Activated CD4-positive, alpha-beta T cell treated with anti-CD3 and anti-CD28 coated beads for 48 hours (primary cell): ENCODE results near the gene FOXS1.
A peak's percentile ranks its signal among the peaks of the same experiment; 100 is the strongest.

ENCODE experiments used
- DNase-seq: peaks from one replicate; pipeline ENCODE4 v3.0.0-alpha.2; 2020

The FOXS1 gene

DNA sequence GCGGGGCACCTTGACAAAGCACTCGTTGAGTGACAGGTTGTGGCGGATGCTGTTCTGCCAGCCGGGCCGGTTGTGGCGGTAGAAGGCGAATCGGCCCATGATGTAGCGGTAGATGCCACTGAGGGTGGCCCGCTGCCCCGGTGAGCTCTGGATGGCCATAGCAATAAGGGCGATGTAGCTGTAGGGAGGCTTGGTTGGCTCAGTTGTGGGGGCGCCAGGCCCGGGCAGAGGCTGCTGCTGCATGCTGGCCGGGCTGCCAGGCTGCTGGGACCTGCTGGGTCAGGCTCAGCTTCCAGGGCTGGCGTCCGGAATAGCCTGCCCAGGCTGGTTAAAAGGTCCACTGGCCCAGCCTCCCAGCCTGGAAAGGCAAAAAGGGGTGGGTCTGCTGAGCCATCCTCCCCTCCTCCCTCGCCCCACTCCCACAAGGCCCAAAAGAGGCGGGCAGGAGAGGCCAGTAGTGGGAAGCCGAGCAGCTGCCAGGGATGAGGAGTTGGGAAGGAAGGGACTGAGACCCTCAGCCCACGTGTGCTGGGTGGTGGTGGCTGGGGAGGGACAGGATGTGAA, at the start of gene FOXS1:
Gene FOXS1, minus strand, starts transcription at position 305 of the 564 bp plus-strand sequence. Its CDS starts 62 bp downstream, at position 243.
- DNase-seq: no peak

DNA sequence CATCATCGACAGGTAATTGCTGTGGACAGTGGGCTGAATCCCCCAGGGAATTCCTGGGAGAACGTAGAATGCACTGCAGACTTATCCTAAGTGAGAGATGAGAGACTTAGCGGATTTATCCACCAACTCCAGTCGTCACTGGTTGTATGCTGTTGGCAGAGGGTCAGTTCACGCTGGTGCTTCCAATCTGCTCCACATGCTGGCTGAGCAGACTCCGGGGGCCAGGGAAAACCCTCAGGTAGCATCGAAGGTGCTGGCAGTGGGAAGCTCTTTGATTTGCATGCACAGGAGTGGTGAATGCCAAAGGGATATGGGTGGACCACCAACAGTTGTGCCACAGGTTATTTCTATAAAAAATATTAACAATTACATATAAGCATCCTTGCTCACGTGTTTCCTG, 45.2 kb upstream of the FOXS1 start:
- DNase-seq: no peak

DNA sequence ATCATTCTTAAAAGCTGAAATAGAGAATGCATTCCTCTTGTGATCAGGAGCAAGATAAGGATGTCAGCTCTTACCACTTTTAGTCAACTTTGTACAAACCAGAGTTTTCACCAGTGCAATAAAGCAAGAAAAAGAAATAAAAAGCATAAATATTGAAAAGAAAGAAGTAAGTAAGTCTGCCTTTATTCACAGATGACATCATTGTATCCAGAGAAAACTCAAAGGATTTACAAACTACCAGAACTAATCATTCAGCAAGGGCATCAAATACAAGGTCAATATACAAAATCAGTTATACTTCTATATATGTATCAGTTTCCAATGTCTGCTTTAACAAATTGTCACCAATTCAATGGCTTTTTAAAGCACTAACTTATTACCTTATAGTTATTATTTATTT, 38.4 kb upstream of the FOXS1 start:
- no peak for DNase-seq

DNA sequence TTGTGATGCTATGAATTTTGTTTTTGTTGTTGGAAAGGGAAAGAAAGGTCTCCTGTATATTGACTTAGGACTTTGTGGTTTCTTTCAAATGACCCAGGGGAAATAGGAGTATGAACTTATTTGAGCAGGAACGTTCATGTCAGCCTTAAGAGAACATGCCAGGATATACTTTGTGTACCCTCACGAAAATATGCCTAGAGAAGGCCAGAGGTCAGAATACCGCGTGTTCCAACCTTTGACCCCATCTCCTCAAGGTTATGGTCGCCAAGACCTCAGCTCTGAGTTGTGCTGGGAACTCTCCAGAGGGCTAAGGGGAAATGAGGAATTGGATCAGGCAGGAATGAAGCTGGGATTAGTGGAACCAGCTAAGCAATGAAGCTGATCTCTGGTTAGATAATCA, 36.5 kb upstream of the FOXS1 start:
- DNase-seq: no peak

DNA sequence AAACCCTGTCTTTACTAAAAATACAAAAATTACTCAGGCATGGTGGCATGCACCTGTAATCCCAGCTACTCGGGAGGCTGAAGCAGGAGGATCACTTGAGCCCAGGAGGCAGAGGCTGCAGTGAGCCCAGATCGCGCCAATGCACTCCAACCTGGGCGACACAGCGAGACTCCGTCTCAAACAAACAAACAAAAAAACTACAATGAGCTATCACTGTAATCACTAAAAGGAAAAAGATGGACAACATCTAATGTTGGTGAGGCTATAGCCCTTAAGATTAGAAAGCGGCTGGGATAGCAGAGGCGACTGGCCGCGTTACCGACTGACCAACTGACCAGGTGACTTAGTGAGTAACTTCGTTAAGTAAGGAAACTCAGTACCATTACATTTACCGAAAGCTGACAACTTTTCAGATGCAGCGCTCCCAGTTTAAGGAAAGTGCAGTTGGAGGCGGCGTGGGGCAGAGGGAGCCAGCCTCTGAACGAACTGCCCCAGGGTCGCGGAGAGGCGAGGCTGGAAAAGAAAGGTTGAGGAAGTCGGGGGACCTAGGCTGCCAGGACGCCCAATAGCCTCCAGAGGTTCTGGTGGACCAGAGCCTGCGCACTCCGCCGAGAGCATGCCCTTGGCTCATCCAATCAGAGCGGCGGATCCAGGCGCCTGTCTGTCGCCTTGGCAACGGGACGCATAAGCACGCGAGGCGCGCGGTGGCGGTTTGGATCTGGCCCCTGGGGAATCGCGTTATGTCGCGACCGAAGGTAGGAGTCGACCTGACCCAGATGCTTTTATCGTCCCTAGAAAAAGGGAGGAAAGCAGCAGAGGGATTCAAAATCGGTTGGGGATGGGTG, 34.0 kb upstream of the FOXS1 start:
- peak; percentile 90 for DNase-seq

DNA sequence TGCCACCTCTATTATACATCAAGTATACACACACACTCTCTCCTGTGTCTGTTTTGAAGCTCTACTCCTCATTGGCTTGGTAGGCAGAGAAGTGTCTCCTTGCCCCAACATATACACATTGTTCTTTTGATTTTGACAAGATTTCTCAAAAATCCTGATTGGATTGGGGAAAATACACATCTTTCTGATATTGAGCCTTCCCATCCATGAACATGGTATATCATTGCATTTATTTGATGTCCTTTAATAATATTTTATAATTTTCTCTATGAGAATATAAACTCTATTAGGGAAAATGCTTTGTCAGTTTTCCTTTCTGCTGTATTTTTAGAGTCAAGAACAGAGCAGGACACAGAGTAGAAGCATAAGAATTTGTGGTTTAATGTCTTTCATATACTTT, 32.3 kb upstream of the FOXS1 start:
- DNase-seq: no peak

DNA sequence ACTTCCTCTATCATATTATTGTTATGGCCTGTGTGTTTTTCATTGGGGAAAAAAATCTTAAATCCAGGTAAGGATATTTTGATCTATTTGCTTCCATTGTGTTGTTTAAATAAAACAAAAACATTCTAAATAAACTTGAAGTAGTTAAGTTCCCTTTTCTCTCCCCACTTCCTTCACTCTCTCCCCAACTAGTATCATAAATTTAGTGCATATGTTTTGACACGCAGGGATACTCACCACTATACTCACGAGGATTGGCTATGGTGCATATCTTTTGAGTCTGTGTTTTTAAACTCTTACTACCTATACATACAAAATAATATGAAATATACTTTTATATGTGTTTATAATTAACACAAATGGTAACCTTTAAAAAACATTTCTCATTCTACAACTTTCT, 30.3 kb upstream of the FOXS1 start:
- DNase-seq: no peak

DNA sequence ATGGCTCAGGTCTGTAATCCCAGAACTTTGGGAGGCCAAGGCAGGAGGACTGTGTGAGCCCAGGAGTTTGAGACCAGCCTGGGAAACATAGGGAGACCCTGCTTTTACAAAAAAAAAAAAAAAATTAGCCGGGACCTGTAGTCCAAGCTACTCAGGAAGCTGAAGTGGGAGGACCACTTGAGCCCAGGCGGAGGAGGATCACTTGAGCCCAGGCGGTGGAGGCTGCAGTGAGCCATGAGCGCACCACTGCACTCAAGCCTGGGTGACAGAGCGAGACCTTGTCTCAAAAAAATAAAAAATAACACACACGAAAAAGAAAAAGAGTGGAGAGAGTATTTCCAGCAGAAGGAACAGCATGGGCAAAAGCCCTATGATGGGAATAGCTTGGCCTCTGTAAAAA, 27.0 kb upstream of the FOXS1 start:
- DNase-seq: no peak

DNA sequence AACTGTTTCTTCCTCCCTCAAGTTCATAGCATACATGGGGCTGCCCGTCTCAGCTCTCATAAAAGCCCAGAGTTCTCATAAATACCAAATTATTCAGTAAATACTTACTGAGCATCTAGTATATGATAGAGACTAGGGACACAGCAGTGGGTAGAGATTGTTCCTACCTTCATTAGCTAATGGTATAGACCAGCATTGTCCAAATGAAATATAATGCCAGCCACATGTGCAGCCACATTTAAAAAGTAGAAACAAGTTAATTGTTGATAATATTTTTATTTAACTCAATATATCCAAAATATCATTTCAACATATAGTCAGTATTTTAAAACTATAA, 26.2 kb upstream of the FOXS1 start:
- no peak for DNase-seq

DNA sequence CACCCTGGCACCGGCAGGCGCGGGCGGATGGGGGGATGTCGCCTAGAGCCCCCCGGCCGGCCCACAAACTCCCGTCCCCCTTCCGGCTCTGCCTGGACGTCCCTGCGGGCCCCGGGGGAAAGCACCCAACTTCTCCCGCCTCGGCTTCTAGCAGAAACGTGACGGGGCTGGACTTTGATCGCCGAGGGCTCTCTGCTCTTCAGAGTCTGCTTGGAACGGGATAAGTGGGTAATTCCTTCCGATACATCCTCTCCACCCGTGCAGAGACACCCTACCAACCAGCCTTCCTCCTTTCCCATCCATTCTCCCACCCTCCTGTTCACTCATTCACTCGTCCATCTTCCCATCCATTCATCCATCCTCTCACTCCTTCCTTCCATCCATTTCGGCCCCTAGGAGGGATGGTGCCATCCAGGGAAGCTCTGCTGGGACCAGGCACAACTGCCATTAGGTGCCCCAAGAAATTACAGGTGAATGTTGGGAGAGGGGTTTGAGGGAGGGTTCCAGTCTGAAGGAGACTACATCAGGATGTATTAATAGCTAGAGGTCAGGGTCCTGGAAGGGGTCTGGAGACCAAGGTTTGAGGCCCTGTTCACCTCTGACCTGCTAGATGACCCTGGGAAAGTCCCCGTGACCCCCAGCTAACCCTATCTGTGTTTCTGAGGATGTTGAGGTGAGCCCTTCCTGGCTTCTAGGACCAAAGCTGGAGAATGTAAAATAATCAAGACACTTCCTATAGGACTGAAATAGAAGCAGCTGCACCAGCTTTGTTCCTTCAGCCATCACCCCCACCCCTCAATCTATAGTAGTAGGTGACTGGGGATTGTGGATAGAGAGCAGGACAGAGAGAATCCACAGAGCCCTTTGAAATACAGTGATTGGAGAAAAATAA, 25.6 kb upstream of the FOXS1 start:
- DNase-seq: no peak

DNA sequence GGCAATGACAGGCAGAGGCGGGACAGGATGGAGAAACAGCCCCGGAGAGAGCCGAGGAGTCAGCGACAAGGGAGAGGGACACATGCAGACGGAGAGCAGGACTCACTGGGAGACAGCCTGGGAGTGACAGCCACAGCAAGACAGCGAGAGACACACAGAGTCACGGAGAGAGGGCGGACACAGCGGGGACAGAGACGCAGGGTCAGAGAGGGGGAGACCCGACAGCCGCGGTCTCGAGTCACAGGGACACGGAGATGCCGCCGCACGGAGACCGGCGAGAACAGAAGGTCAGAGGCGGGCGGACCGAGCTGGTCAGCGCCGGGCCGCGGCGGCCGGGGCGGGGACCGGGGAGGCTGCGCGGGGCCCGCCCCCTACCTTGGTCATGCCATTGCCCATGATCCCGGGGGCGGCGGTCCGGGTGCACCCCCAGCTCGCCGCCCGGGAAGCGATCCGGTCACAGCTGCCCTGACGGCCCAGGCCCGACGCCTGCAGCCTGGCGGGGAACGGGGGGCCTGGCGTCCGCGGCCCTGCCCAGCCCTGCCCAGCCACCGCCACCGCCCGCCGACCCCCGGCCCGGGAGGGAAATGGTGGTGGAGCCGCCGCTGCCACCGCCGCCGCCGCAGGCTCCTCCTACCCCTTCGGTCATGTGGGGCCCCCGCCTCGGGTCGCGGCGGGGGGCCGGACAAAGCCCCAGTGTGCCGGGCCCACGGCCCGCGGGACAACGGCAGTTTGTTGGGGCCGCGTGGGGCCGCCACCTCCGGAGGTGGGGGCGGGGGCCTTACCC, 24.7 kb upstream of the FOXS1 start, which contains the start of the genes DUSP15 and TTLL9:
Gene DUSP15, minus strand, starts transcription at position 586 of the 784 bp plus-strand sequence. Its CDS starts 190 bp downstream, at position 396.
Gene TTLL9, plus strand, starts transcription at position 693 of the 784 bp plus-strand sequence. CDS start 493 bp downstream, outside the sequence.
- DNase-seq: peak; percentile 14

DNA sequence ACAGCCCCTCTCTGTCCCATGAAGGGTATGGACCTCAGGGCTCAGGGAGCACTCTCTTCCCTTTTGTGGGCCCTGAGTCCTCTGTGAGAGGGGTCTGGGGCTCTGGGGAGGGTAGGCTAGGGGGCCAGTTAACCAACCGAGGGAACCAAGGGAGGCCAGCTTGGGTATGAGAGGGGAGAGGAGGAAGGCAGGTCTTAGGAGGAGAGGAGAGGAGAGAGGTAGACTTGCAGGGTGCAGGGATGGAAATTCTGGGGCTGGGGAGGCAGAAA, 24.2 kb upstream of the FOXS1 start:
- DNase-seq: no peak

DNA sequence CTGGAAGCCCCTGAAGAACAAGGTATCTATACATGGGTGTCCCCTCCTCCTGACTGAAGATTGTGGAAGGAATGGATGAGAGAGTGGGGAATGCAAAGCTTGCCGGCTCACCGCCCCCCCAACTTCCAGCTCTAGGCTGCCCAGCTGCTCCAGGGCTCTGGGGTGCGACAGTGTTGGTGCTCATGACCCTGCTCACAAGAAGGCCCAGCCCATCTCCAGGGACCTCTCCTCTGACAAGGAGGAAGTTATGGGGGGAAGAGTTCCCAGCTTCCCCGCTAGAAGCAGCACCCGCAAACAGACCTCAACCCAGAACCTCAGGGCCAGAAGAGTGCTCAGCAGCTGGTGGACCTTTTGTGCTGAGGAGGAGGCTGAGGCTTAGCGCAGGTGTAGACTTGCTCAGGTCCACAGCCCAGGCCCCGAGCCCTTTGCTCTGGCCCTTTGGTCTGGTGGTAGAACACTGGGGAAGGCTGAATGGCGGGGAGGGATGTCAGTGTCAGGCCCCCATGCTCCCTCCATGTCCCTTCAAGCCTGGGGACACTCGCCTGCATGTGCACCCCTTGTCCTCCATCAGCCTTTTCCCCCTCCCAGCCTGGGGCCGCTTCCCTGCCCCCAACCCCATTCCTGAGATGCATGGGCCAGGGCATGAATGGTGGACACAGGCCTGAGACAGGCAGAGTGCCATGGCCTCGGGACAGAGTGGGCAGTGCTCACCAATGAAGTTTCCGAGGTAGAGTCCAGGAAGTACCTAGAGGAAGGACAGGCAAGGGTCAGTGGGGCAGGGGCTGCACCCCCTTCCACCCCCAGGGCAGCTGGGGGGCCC, 23.7 kb upstream of the FOXS1 start:
- no peak for DNase-seq

DNA sequence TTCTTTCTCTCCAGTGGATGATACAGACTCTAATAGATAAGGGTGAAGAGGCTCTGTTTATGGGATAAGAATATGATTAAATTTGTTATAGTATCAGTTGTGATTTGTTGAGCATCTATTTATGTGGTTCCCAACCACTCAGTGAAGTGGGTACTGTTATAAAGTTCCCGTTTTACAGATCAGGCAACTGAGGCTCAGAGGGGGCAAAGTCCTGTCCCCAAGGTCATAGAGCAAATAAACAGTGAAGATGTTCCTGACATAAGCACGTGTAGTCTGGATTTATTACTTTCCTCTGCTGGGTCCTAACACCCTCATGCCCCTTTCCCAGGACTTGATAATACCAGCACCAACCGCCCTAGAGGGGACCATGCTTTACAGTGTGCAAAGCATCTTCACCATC, 20.8 kb upstream of the FOXS1 start:
- no peak for DNase-seq

DNA sequence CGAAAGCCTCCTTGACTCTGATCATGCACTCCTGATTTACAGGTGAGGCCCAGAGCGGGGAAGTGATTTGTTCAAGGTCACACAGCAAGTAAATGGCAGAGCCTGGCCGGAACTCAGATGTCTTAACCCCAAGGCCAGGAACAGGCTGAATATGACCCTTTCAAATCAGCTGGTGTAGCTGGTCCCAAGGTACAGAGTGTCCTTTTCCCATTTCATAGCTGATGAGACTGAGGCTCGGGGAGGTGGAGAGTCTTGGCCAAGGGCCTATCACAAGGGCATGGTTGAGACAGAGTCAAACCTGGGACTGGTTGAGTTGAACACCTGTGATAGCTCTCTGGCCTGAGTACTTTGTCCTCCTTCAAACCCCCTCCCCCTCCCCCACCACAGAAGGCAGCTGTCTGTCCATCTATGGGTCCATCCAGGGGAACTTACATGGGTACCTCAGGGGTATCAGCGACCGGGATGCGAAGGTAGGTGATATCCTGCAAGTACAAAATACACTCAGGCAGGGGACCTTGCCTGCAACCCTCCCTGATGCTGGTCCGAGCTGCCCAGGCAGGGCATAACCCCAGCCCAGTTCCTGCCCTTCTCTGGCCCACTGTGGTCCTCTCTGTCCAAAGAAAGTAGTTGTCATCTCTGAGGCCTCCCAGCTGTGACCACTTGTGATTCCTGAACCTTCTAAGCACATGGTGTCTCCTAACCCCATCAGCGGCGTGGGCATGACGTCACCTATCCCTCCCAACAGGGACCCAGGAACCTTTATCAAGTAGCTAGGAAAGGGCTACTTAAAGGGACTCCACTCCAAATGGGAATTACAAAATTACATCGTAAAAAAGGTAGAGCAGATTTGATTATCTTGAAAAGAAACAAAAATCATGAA, 19.4 kb upstream of the FOXS1 start:
- no peak for DNase-seq

DNA sequence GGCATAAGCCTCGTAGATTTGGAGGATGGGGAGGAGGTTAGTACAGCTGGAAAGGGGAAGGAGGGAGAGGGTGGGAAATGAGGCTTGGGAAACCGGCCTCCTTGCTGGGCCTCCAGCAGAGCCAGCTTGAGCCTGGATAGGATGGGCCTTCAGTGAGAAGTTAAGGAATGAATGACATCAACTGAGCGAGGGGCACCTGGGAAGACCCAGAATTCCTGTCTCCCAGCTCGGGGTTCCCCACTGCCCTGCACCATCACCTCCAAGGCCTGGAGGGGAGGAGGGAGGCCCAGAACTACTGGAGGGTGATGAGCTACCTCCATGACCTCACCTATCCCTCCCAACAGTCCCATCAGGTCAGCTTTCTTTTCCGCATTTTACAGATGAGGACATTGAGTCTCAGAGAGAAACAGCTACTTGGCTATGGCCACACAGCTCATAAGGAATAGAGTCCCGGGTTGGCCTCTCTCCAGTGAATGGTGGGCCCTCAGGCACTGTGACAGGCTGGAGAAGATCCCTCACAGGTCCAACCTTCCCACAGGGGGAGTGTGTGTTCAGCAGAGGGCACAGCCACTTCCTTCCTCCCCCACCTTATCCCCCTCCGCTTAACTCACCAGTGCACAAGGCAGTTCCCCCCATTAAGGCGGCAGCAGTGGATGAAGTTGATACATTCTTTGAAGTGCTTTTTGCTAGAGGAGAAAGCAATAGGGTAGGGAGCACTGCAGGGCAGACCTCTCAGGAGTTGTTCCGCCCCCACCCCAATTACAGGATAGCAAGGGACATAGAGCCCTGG, 18.1 kb upstream of the FOXS1 start:
- no peak for DNase-seq

DNA sequence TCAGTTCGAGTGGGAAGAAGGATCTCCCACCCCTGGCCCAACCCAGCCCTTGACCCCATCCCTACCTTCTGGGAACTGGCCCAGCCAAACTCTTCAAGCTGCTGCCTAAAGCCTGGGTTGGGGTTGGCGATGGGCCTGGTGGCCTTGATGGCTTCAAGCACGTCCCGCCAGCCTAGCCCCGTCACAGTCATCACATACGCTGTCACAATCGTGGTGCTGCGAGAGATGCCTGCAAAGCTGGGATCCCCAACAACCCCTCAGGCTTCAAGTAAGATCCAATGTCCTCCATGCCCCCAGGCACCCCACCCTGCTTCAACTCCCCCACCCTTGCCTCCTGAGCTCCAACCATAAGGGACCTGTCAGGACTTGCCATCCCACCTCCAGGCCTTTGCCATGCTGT, 17.1 kb upstream of the FOXS1 start:
- DNase-seq: no peak

DNA sequence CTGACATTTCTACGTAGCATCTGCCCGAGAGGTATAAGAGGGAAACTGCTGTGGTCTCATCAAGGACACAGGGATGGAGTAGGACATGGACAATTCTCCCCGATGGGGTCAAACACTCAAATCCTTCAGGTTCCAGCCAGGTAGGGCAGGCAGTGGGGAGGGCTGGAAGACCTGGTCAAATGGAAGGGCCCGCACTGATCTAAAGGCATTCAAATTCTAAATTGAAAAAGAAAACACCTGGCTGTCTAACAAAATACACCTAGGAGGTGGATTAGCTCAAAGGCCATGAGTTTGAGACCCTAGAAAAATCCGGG, 16.7 kb upstream of the FOXS1 start:
- DNase-seq: no peak

DNA sequence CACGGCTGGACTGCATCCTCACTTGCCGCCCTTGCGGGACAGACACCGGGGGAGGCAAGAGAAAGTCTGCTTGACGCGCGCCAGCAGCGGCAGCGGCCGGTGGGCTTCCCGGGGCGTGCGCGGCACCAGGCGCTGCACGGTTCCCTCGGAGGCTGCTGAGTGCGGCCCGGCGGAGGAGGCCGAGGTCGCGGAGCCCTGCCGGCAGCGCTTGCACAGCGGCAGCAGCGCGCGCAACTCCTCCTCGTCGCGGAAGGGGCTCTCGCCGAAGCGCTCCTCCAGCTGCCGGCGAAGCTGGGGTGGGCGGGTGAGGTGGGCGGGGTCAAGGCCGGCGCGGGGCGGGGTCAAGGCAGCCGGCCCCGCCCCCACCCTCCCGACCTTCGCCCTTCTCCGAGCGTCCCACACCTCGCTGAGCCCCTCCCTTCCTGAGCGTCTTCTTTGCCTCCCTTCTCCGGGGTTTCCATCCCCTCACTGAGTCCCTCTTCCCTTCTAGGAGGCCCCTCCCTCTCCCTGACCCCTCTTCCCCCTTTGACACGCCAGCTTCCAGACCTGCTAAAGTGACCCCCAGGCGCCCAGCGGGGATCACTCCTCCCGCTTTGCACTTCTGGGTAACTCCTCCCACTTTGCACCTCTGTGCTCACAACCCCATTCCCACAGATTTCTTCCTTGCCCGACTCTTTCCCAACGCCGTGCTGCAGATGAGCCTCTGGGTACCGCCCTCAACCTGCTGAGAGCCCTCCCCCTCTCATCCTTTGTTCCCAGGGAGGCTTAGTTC, 16.2 kb upstream of the FOXS1 start:
- peak; percentile 75 for DNase-seq

DNA sequence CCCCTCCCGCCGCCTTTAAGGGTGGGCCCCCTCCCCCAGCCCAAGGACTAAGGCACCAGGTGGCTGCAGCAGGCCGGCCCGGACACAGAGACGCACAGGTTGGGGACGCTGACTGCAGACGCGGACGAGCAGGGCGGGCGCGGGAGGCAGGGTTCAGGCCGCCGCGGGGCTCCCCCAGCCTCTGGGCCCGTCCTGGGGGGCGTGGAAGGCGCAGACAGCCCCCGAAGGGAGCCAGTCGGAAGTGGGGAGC, 15.7 kb upstream of the FOXS1 start:
- DNase-seq: no peak
